HG02678 (cell line): ENCODE measurements around the gene ZC3H14.

Source experiments
- ATAC-seq: cut with Tn5 transposase; IDR thresholded peaks from one replicate; pipeline ENCODE4 v1.9.1; 2021; ENCODE audit warnings: mild to moderate bottlenecking, moderate library complexity; ENCODE audit not compliant: unreplicated experiment

The ZC3H14 gene

GRCh38 chr14:88551094-88551870 lies 11.6 kb upstream of the ZC3H14 start:
- peak; percentile 48 for ATAC-seq

- no peak for ATAC-seq
Measured at GRCh38 chr14:88551980-88552431, 10.8 kb upstream of the ZC3H14 start.

- ATAC-seq, result no peak
Measured at GRCh38 chr14:88552876-88553275, 10.0 kb upstream of the ZC3H14 start.

GRCh38 chr14:88553886-88554456 lies 8.9 kb upstream of the ZC3H14 start:
- ATAC-seq, result no peak

- ATAC-seq, result peak; percentile 37
Measured at GRCh38 chr14:88554457-88555286, 8.2 kb upstream of the ZC3H14 start, which contains the start of gene PTPN21. PTPN21 (minus strand) TSS chr14:88555007; CDS start chr14:88550417, 4,590 bp downstream.

- no peak for ATAC-seq
Measured at GRCh38 chr14:88556581-88556980, 6.3 kb upstream of the ZC3H14 start.

- ATAC-seq, result no peak
Measured at GRCh38 chr14:88559852-88560251, 3.0 kb upstream of the ZC3H14 start.

- ATAC-seq, result no peak
Measured at GRCh38 chr14:88562532-88562830, 356 bp upstream of the ZC3H14 start.

- ATAC-seq, result no peak
Measured at GRCh38 chr14:88563845-88564244, 1.0 kb downstream of the ZC3H14 start.

- no peak for ATAC-seq
Measured at GRCh38 chr14:88565427-88565826, 2.6 kb downstream of the ZC3H14 start.

GRCh38 chr14:88568196-88568595 lies 5.4 kb downstream of the ZC3H14 start:
- no peak for ATAC-seq

- ATAC-seq, result no peak
Measured at GRCh38 chr14:88572117-88572516, 9.3 kb downstream of the ZC3H14 start.

GRCh38 chr14:88576222-88576621 lies 13.4 kb downstream of the ZC3H14 start:
- no peak for ATAC-seq

- no peak for ATAC-seq
Measured at GRCh38 chr14:88584451-88584850, 21.6 kb downstream of the ZC3H14 start.

- ATAC-seq, result no peak
Measured at GRCh38 chr14:88588081-88588480, 25.2 kb downstream of the ZC3H14 start.

GRCh38 chr14:88590173-88590572 lies 27.3 kb downstream of the ZC3H14 start:
- no peak for ATAC-seq

GRCh38 chr14:88592031-88592430 lies 29.2 kb downstream of the ZC3H14 start:
- ATAC-seq, result no peak

GRCh38 chr14:88597038-88597437 lies 34.2 kb downstream of the ZC3H14 start:
- ATAC-seq, result no peak

- no peak for ATAC-seq
Measured at GRCh38 chr14:88597601-88598000, 34.8 kb downstream of the ZC3H14 start.

- no peak for ATAC-seq
Measured at GRCh38 chr14:88598097-88598675, 35.3 kb downstream of the ZC3H14 start.

GRCh38 chr14:88599326-88599725 lies 36.5 kb downstream of the ZC3H14 start:
- peak; percentile 27 for ATAC-seq
